ENCODE measurements around the gene CBX4.
A peak's percentile ranks its signal among the peaks of the same experiment; 100 is the strongest.

CBX4 gene

GRCh38 chr17:79829004-79829403 is 10.2 kb downstream of the CBX4 start:
- no peak for DNase-seq

GRCh38 chr17:79826841-79827578 is 12.2 kb downstream of the CBX4 start:
- no peak for DNase-seq

- DNase-seq: no peak
Observed at GRCh38 chr17:79826204-79826680, 13.0 kb downstream of the CBX4 start.

- DNase-seq: no peak
Observed at GRCh38 chr17:79825580-79825921, 13.7 kb downstream of the CBX4 start.

- DNase-seq: no peak
Observed at GRCh38 chr17:79824893-79825579, 14.2 kb downstream of the CBX4 start.

- DNase-seq: no peak
Observed at GRCh38 chr17:79824234-79824633, 15.0 kb downstream of the CBX4 start.

- DNase-seq: no peak
Observed at GRCh38 chr17:79822583-79823124, 16.6 kb downstream of the CBX4 start.

- DNase-seq: no peak
Observed at GRCh38 chr17:79821331-79822095, 17.7 kb downstream of the CBX4 start.

- DNase-seq: no peak
Observed at GRCh38 chr17:79820959-79821330, 18.3 kb downstream of the CBX4 start.

- no peak for DNase-seq
Observed at GRCh38 chr17:79819534-79820276, 19.5 kb downstream of the CBX4 start.

GRCh38 chr17:79819085-79819484 is 20.2 kb downstream of the CBX4 start:
- no peak for DNase-seq

- DNase-seq: no peak
Observed at GRCh38 chr17:79818026-79818758, 21.0 kb downstream of the CBX4 start.

- DNase-seq: no peak
Observed at GRCh38 chr17:79815836-79816461, 23.3 kb downstream of the CBX4 start.

GRCh38 chr17:79814974-79815835 is 24.0 kb downstream of the CBX4 start:
- peak; percentile 57 for DNase-seq

GRCh38 chr17:79814127-79814973 is 24.9 kb downstream of the CBX4 start:
- DNase-seq: no peak

- DNase-seq: no peak
Observed at GRCh38 chr17:79813297-79814126, 25.7 kb downstream of the CBX4 start.

GRCh38 chr17:79812353-79813258 is 26.6 kb downstream of the CBX4 start:
- DNase-seq: no peak
